BJ (cell line): ENCODE data around the gene PASK. TPM values are rescaled to one million over a fixed set of nuclear protein-coding genes. Genes with fewer than 3 reads are reported as not detected.

ENCODE experiments used
- CTCF ChIA-PET: fragments of 350-600 bp; formaldehyde crosslinking; extraction: SDS; loops from one replicate; lab custom pipeline; 2021; ENCODE audit warnings: antibody characterized with exemption, inconsistent platforms; lab: Yijun Ruan, JAX
- POLR2A ChIA-PET: fragments of 300-600 bp; sonication (Branson Sonifier 250); formaldehyde crosslinking; extraction: SDS; loops from one replicate; lab custom pipeline; 2021; ENCODE audit warnings: antibody characterized with exemption; lab: Charles Lee
- DNase-seq: peaks from one replicate; pipeline ENCODE4 v3.0.0-alpha.2; 2011; ENCODE audit warnings: low read depth
- H3K27me3 ChIP-seq: 2 replicates; pipeline ENCODE4 v1.6.0; 2011; ENCODE audit warnings: low read length; ENCODE audit not compliant: control insufficient read depth, insufficient read depth
- H3K36me3 ChIP-seq: 2 replicates; pipeline ENCODE4 v1.5.1; 2011; ENCODE audit warnings: low read length; ENCODE audit not compliant: control insufficient read depth, insufficient read depth
- H3K4me3 ChIP-seq: 2 replicates; pipeline ENCODE4 v1.5.1; 2011; ENCODE audit warnings: low read depth, mild to moderate bottlenecking, control low read depth, low read length
- CTCF ChIP-seq: IDR thresholded peaks from 2 replicates; pipeline ENCODE4 v1.5.1; 2011; ENCODE audit warnings: low read depth, mild to moderate bottlenecking, control low read depth, inconsistent platforms, low read length, moderate library complexity; ENCODE audit not compliant: insufficient read depth
- polyA plus RNA-seq: library from polyadenylated mRNA; depleted of rRNA; stranded (reverse); fragments of >200 nt; gene quantifications from 2 replicates; pipeline ENCODE4 v1.2.3, GENCODE V29; 2011

PASK gene
- polyA plus RNA-seq, 1 experiment: 3.4 TPM

GRCh38 chr2:241069821-241070281 lies 79.4 kb downstream of the PASK start:
- Histone ChIP-seq H3K36me3 (peaks cover 1% of the 10 kb centered on the region; the same call in 1 of the 2 replicates), H3K27me3 (no peaks in the 10 kb centered on the region), H3K4me3 (no peak overlapping the region)
- DNase-seq: no peak
- ChIA-PET CTCF (no interaction called here), POLR2A (no interaction called here)
- TF ChIP-seq CTCF: no peak

- H3K4me3 ChIP-seq: no peak overlapping the region
- no peak for TF ChIP-seq CTCF
- ChIA-PET CTCF (interaction anchor here (0.9 to 1.2 kb wide), 2 partner anchors 10 to 155 kb away, joined by 4 to 5 read pairs; no protein-coding TSS in a partner anchor), POLR2A (no interaction called here)
- peaks cover 1% of the 10 kb centered on the region; the same call in 1 of the 2 replicates for H3K36me3 ChIP-seq
- DNase-seq: no peak
- H3K27me3 ChIP-seq: no peaks in the 10 kb centered on the region
These were observed 80.1 kb downstream of the PASK start for GRCh38 chr2:241068942-241069810.

- DNase-seq: no peak
- Histone ChIP-seq H3K27me3 (no peaks in the 10 kb centered on the region), H3K36me3 (peaks cover 1% of the 10 kb centered on the region; the same call in 1 of the 2 replicates), H3K4me3 (no peak overlapping the region)
- ChIA-PET CTCF (interaction anchor here (0.9 to 1.2 kb wide), 2 partner anchors 11 to 155 kb away, joined by 4 to 5 read pairs; no protein-coding TSS in a partner anchor), POLR2A (no interaction called here)
- no peak for TF ChIP-seq CTCF
These were observed 80.9 kb downstream of the PASK start for GRCh38 chr2:241068136-241068941.

GRCh38 chr2:241067501-241068135 lies 81.7 kb downstream of the PASK start:
- Histone ChIP-seq H3K36me3 (0 out of 2 replicates have a peak, but pooled peaks cover 1% of the 10 kb centered on the region), H3K27me3 (no peaks in the 10 kb centered on the region), H3K4me3 (no peak overlapping the region)
- DNase-seq: no peak
- POLR2A ChIA-PET: no interaction called here
- no peak for TF ChIP-seq CTCF
- CTCF ChIA-PET: interaction anchor here (1.2 to 2.5 kb wide), 2 partner anchors 10 to 154 kb away, joined by 4 to 13 read pairs; no protein-coding TSS in a partner anchor
